Stimulated activated CD8-positive, alpha-beta memory T cell treated with anti-CD3 and anti-CD28 coated beads, Interleukin-7, amount 100 ng/mL, for 4 hours (primary cell): ENCODE results near the gene VKORC1L1.
A peak's percentile ranks its signal among the peaks of the same experiment; 100 is the strongest.
"Not testable (repeated sequence)": the region's sequence is repeated elsewhere in the genome, so short reads cannot be mapped to it uniquely, and the experiment has no call there.

ENCODE experiments used
- DNase-seq, 2 donors: peaks; one replicate each; pipeline ENCODE4 v3.0.0-alpha.2; 2020; ENCODE audit warnings: low read depth in 2 of 2

Gene VKORC1L1

GRCh38 chr7:65976659-65977196, 103.9 kb downstream of the VKORC1L1 start:
- no peak for DNase-seq

- no peak for DNase-seq
Measured at GRCh38 chr7:65978891-65979582, 106.2 kb downstream of the VKORC1L1 start.

- no peak for DNase-seq
Measured at GRCh38 chr7:65979583-65980477, 107.0 kb downstream of the VKORC1L1 start.

GRCh38 chr7:65980478-65981250, 107.8 kb downstream of the VKORC1L1 start:
- DNase-seq, result peak; percentile 36 to 44

- DNase-seq, result peak; percentile 79 to 82
Measured at GRCh38 chr7:65981965-65982792, 109.3 kb downstream of the VKORC1L1 start, which contains the start of gene GUSB. TSS of gene GUSB (minus strand) at chr7:65982213. CDS start at chr7:65982183, 30 bp downstream.

GRCh38 chr7:65983965-65984658, 111.2 kb downstream of the VKORC1L1 start:
- DNase-seq, result no peak

GRCh38 chr7:65988084-65988483, 115.2 kb downstream of the VKORC1L1 start:
- no peak for DNase-seq

GRCh38 chr7:65988503-65988902, 115.6 kb downstream of the VKORC1L1 start:
- DNase-seq, result not testable (repeated sequence)

GRCh38 chr7:65989694-65990080, 116.8 kb downstream of the VKORC1L1 start:
- no peak for DNase-seq

- DNase-seq, result not testable (repeated sequence)
Measured at GRCh38 chr7:65991829-65992228, 119.0 kb downstream of the VKORC1L1 start.

- DNase-seq, result no peak
Measured at GRCh38 chr7:65992526-65992925, 119.7 kb downstream of the VKORC1L1 start.

GRCh38 chr7:65994984-65995383, 122.1 kb downstream of the VKORC1L1 start:
- DNase-seq, result not testable (repeated sequence)

GRCh38 chr7:66000823-66001417, 128.0 kb downstream of the VKORC1L1 start:
- DNase-seq, result not testable (repeated sequence)

- DNase-seq, result not testable (repeated sequence)
Measured at GRCh38 chr7:66005115-66005671, 132.3 kb downstream of the VKORC1L1 start.

GRCh38 chr7:66007232-66007631, 134.4 kb downstream of the VKORC1L1 start:
- DNase-seq, result no peak
